ENCODE measurements around the gene FAM83E.
A peak's percentile ranks its signal among the peaks of the same experiment; 100 is the strongest.
"Not testable (repeated sequence)": the region's sequence is repeated elsewhere in the genome, so short reads cannot be mapped to it uniquely, and the experiment has no call there.

The FAM83E gene

GRCh38 chr19:48608798-48609263, 6.0 kb downstream of the FAM83E start:
- peak; percentile 88 for DNase-seq

- no peak for DNase-seq
Observed at GRCh38 chr19:48607359-48607755, 7.5 kb downstream of the FAM83E start.

GRCh38 chr19:48606463-48607358, 8.2 kb downstream of the FAM83E start, which contains the start of gene SPACA4:
Gene SPACA4 (plus strand): TSS chr19:48606742. CDS start chr19:48606979, 237 bp downstream.
- DNase-seq = no peak

- DNase-seq = no peak
Observed at GRCh38 chr19:48603850-48604249, 11.0 kb downstream of the FAM83E start.

GRCh38 chr19:48603449-48603848, 11.4 kb downstream of the FAM83E start:
- DNase-seq = no peak

GRCh38 chr19:48603001-48603400, 11.9 kb downstream of the FAM83E start:
- DNase-seq = no peak

GRCh38 chr19:48600679-48601417, 14.0 kb downstream of the FAM83E start:
- DNase-seq = no peak

- DNase-seq = no peak
Observed at GRCh38 chr19:48598996-48599700, 15.7 kb downstream of the FAM83E start.

GRCh38 chr19:48596679-48597465, 18.0 kb downstream of the FAM83E start:
- DNase-seq = no peak

GRCh38 chr19:48596237-48596636, 18.6 kb downstream of the FAM83E start:
- DNase-seq = no peak

- no peak for DNase-seq
Observed at GRCh38 chr19:48595833-48596232, 19.0 kb downstream of the FAM83E start.

GRCh38 chr19:48595171-48595570, 19.7 kb downstream of the FAM83E start:
- no peak for DNase-seq

GRCh38 chr19:48591021-48591420, 23.9 kb downstream of the FAM83E start:
- peak; percentile 25 for DNase-seq

- peak; percentile 92 for DNase-seq
Observed at GRCh38 chr19:48588670-48589401, 26.0 kb downstream of the FAM83E start.

GRCh38 chr19:48587387-48587786, 27.5 kb downstream of the FAM83E start:
- no peak for DNase-seq

- no peak for DNase-seq
Observed at GRCh38 chr19:48582168-48582567, 32.7 kb downstream of the FAM83E start.

GRCh38 chr19:48578891-48579290, 36.0 kb downstream of the FAM83E start:
- no peak for DNase-seq

GRCh38 chr19:48577908-48578307, 37.0 kb downstream of the FAM83E start:
- DNase-seq = not testable (repeated sequence)

GRCh38 chr19:48575931-48576622, 38.8 kb downstream of the FAM83E start:
- DNase-seq = peak; percentile 11

GRCh38 chr19:48573163-48573505, 41.7 kb downstream of the FAM83E start:
- no peak for DNase-seq

Data from NCI-H69 (cell line).